Mesendoderm (in vitro differentiated cells): ENCODE data around the gene NAV2.

Source experiments
- DNase-seq: peaks from one replicate; pipeline ENCODE4 v3.0.0; 2013
- H2AK5ac ChIP-seq: 2 replicates; pipeline ENCODE4 v1.6.1; 2013; ENCODE audit warnings: low read length, inconsistent platforms
- H2BK120ac ChIP-seq: 2 replicates; pipeline ENCODE4 v1.6.1; 2013; ENCODE audit warnings: low read depth, mild to moderate bottlenecking, low read length, moderate library complexity, mixed read lengths
- H2BK15ac ChIP-seq: replicated peaks from 2 replicates; pipeline ENCODE4 v1.6.1; 2013; ENCODE audit warnings: low read depth, mild to moderate bottlenecking, moderate library complexity
- H2BK5ac ChIP-seq: 2 replicates; pipeline ENCODE4 v1.6.1; 2013; ENCODE audit warnings: low read length, inconsistent platforms
- H3K18ac ChIP-seq: 2 replicates; pipeline ENCODE4 v1.6.1; 2013; ENCODE audit warnings: mild to moderate bottlenecking, low read length, mixed read lengths
- H3K23ac ChIP-seq: one replicate; pipeline ENCODE4 v1.6.1; 2013; ENCODE audit warnings: low read length
- H3K27ac ChIP-seq: 2 replicates; pipeline ENCODE4 v1.5.1; 2013; ENCODE audit warnings: low read depth, mild to moderate bottlenecking, inconsistent platforms, low read length, moderate library complexity
- H3K27me3 ChIP-seq: 2 replicates; pipeline ENCODE4 v1.6.1; 2013; ENCODE audit warnings: low read length, control low read depth, mild to moderate bottlenecking, inconsistent platforms; ENCODE audit not compliant: insufficient read depth, poor library complexity
- H3K36me3 ChIP-seq: 2 replicates; pipeline ENCODE4 v1.6.1; 2013; ENCODE audit warnings: low read length, inconsistent platforms; ENCODE audit not compliant: control insufficient read depth, insufficient read depth
- H3K4ac ChIP-seq: one replicate; pipeline ENCODE4 v1.6.1; 2013; ENCODE audit warnings: low read depth, mild to moderate bottlenecking, low read length, moderate library complexity
- H3K4me1 ChIP-seq: 2 replicates; pipeline ENCODE4 v1.6.1; 2013; ENCODE audit warnings: low read depth, low read length, inconsistent platforms; ENCODE audit not compliant: control insufficient read depth
- H3K4me2 ChIP-seq: 2 replicates; pipeline ENCODE4 v1.6.1; 2013; ENCODE audit warnings: low read length
- H3K4me3 ChIP-seq: 2 replicates; pipeline ENCODE4 v1.5.1; 2013; ENCODE audit warnings: mild to moderate bottlenecking, low read length
- H3K56ac ChIP-seq: one replicate; pipeline ENCODE4 v1.6.1; 2013; ENCODE audit warnings: low read length
- H3K79me1 ChIP-seq: 2 replicates; pipeline ENCODE4 v1.6.1; 2013; ENCODE audit warnings: low read length, inconsistent platforms
- H3K79me2 ChIP-seq: 2 replicates; pipeline ENCODE4 v1.6.1; 2013; ENCODE audit warnings: mild to moderate bottlenecking, low read length; ENCODE audit not compliant: control insufficient read depth, insufficient read depth
- H3K9ac ChIP-seq: 2 replicates; pipeline ENCODE4 v1.6.1; 2013; ENCODE audit warnings: low read length, inconsistent platforms
- H4K5ac ChIP-seq: one replicate; pipeline ENCODE4 v1.6.1; 2013; ENCODE audit warnings: low read length
- H4K8ac ChIP-seq: one replicate; pipeline ENCODE4 v1.6.1; 2013; ENCODE audit warnings: low read depth, mild to moderate bottlenecking, control low read depth, low read length, moderate library complexity
- WGBS: extraction: QIAGEN DNeasy Blood & Tissue Kit; methylation state at CpG from one replicate; pipeline ENCODE4 v1.1.7; 2013; ENCODE audit warnings: low lambda C conversion rate, missing lambda C conversion rate; ENCODE audit not compliant: insufficient coverage; ENCODE audit errors: extremely low coverage; 5-methylcytosine and 5-hydroxymethylcytosine counted together

The NAV2 gene

DNA sequence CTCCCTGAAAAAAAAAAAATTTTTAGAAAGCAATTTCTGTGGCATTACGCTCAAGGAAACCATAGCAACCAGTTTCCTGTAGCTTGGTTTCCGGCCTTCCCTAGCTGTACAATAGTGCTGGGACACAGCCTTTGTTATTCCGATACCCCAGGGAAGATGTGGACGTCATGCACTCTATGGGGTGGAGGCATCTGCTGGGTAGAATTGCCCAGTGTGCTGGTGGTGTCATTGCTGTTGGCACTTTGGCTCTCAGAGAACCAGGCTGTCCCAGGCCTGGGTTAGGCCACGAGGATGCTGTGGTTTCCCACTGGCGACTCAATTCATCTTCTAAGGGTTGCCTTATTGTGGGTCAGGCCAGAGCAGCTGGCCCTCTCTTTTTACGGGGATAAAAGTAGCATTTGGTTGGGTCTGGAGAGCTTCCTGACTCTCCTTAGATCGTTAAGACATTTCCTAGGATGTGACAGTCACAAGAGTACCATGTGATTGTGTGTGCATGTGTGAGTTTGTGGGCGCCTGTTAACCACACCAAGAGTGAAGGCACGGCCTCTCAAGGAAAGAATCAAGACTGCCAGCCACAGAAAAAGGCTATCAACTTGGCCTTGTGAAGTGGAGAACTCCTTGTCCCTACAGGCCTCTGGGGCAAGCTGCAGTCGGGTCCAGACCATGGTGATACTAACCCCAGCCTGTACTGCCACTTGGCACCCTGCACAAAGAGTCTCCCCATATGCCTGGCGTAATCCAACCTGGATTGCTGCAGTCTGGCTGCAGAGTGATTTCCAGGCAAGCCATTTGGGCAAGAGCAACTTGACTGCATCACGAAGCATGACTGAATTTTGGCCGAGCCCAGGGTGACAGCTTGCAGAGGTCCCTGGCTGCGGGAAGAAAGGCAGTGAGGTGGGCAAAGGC, 35.9 kb upstream of the NAV2 start:
- H2BK15ac ChIP-seq: no peak overlapping the region
- no peak overlapping the region for H2BK120ac ChIP-seq
- H2AK5ac ChIP-seq: no peak overlapping the region
- no peak overlapping the region for H3K9ac ChIP-seq
- no peaks in the 10 kb centered on the region for H3K79me1 ChIP-seq
- H2BK5ac ChIP-seq: no peak overlapping the region
- H3K18ac ChIP-seq: no peak overlapping the region
- H4K8ac ChIP-seq: no peak overlapping the region
- DNase-seq: no peak
- no peak overlapping the region for H3K4ac ChIP-seq
- H3K23ac ChIP-seq: no peak overlapping the region
- peaks cover 4% of the 10 kb centered on the region for H3K4me1 ChIP-seq
- H3K27me3 ChIP-seq: no peaks in the 10 kb centered on the region
- H4K5ac ChIP-seq: no peak overlapping the region
- H3K4me2 ChIP-seq: no peak overlapping the region
- no peak overlapping the region for H3K4me3 ChIP-seq
- H3K79me2 ChIP-seq: no peaks in the 10 kb centered on the region
- H3K36me3 ChIP-seq: no peaks in the 10 kb centered on the region
- no peak overlapping the region for H3K27ac ChIP-seq
- H3K56ac ChIP-seq: no peak overlapping the region
- WGBS: no CpG with 5 or more reads among the region's 15 CpGs

GRCh38 chr11:19677381-19678080, 35.1 kb upstream of the NAV2 start:
- Histone ChIP-seq H2AK5ac (no peak overlapping the region), H3K4ac (no peak overlapping the region), H3K4me1 (peaks cover 3% of the 10 kb centered on the region), H3K56ac (no peak overlapping the region), H3K79me2 (no peaks in the 10 kb centered on the region), H2BK15ac (no peak overlapping the region), H4K8ac (no peak overlapping the region), H3K9ac (no peak overlapping the region), H3K23ac (no peak overlapping the region), H3K18ac (no peak overlapping the region), H3K79me1 (no peaks in the 10 kb centered on the region), H3K27ac (no peak overlapping the region), H2BK5ac (no peak overlapping the region), H3K4me2 (no peak overlapping the region), H3K4me3 (no peak overlapping the region), H3K27me3 (no peaks in the 10 kb centered on the region), H4K5ac (no peak overlapping the region), H2BK120ac (no peak overlapping the region), H3K36me3 (no peaks in the 10 kb centered on the region)
- DNase-seq: no peak
- no CpG with 5 or more reads among the region's 8 CpGs for WGBS

- WGBS: no CpG with 5 or more reads among the region's 12 CpGs
- H4K8ac ChIP-seq: no peak overlapping the region
- no peak overlapping the region for H3K23ac ChIP-seq
- H3K4me3 ChIP-seq: no peak overlapping the region
- H3K4ac ChIP-seq: no peak overlapping the region
- no peak overlapping the region for H4K5ac ChIP-seq
- no peak overlapping the region for H3K27ac ChIP-seq
- H3K4me2 ChIP-seq: no peak overlapping the region
- H3K79me2 ChIP-seq: no peaks in the 10 kb centered on the region
- no peaks in the 10 kb centered on the region for H3K4me1 ChIP-seq
- H3K56ac ChIP-seq: peak overlapping the region; percentile 27
- H3K18ac ChIP-seq: no peak overlapping the region
- no peak overlapping the region for H2AK5ac ChIP-seq
- H2BK5ac ChIP-seq: no peak overlapping the region
- peak; percentile 84 for DNase-seq
- H2BK120ac ChIP-seq: no peak overlapping the region
- H3K36me3 ChIP-seq: no peaks in the 10 kb centered on the region
- H3K27me3 ChIP-seq: no peaks in the 10 kb centered on the region
- no peak overlapping the region for H3K9ac ChIP-seq
- no peaks in the 10 kb centered on the region for H3K79me1 ChIP-seq
- no peak overlapping the region for H2BK15ac ChIP-seq
Observed at GRCh38 chr11:19679952-19680828, 32.4 kb upstream of the NAV2 start.

DNA sequence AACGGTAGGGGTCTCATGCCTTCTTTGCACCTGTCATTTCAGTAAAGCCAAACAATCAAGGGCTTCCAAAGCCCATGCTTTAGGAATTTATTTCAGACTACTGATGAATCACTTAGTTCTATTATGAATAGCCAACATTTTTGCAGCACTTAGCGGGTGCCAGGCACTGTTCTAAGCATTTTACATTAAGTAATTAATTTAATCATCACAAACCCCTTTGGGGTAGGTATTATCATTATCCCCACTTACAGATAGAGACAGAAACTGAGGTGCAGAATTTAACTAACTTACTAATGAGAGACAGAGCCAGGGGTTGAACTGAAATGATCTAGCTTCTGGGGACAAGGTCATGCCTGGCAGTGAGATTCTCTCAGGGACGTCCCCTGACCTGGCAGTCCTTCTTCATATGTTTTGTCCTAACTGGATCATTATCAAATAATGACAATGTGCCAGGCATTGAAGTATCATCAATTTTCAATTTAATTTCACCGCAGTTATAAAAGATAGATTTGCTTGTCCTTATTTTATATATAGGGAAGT, 31.7 kb upstream of the NAV2 start:
- Histone ChIP-seq H3K4me1 (no peaks in the 10 kb centered on the region), H2BK120ac (no peak overlapping the region), H4K8ac (no peak overlapping the region), H3K4me2 (no peak overlapping the region), H3K27ac (no peak overlapping the region), H2BK15ac (no peak overlapping the region), H3K56ac (no peak overlapping the region), H2BK5ac (no peak overlapping the region), H3K23ac (no peak overlapping the region), H3K18ac (no peak overlapping the region), H3K27me3 (no peaks in the 10 kb centered on the region), H3K9ac (no peak overlapping the region), H3K4ac (no peak overlapping the region), H3K36me3 (no peaks in the 10 kb centered on the region), H2AK5ac (no peak overlapping the region), H4K5ac (no peak overlapping the region), H3K79me2 (no peaks in the 10 kb centered on the region), H3K4me3 (no peak overlapping the region), H3K79me1 (no peaks in the 10 kb centered on the region)
- no CpG with 5 or more reads among the region's 4 CpGs for WGBS
- DNase-seq: no peak

DNA sequence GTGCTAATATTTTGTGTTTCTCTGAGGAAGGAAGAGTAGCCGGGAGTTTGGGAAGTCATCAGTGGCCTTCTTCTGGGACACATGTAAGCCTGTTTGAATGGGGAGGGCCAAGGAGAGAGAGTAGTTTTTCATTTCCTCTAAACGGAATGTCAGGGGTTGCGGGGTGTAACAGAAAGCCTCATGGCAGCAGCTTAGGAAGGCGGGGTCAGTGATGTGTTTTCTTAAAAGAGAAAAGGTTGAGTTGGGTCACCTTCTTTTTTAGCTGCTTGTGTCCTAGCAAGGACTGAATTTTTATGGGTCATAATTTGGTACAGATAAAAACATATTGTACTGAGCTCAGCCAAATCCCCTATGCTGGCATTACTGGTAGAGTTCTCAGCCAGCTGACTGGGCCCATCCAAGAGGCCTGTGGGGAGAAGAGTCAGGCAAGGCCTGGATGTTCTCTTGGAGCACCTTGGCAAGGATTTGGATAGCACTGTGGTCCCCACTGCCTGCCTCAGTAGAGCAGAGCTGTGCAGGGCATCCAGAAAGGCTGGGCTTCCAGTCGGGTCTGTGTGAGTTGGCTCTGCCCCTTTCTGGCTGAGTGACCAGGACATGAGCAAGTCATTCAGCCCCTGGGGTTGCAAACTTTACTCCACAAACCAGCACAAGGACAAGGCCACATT, 29.4 kb upstream of the NAV2 start:
- Histone ChIP-seq H3K23ac (no peak overlapping the region), H2AK5ac (no peak overlapping the region), H3K9ac (no peak overlapping the region), H3K36me3 (no peaks in the 10 kb centered on the region), H3K27me3 (no peaks in the 10 kb centered on the region), H3K4me1 (no peaks in the 10 kb centered on the region), H4K8ac (no peak overlapping the region), H3K79me1 (no peaks in the 10 kb centered on the region), H3K4me2 (no peak overlapping the region), H2BK15ac (no peak overlapping the region), H3K79me2 (no peaks in the 10 kb centered on the region), H2BK120ac (no peak overlapping the region), H3K27ac (no peak overlapping the region), H3K4me3 (no peak overlapping the region), H3K18ac (no peak overlapping the region), H3K4ac (no peak overlapping the region), H3K56ac (no peak overlapping the region), H2BK5ac (no peak overlapping the region), H4K5ac (no peak overlapping the region)
- no CpG with 5 or more reads among the region's 5 CpGs for WGBS
- no peak for DNase-seq
